A549 (cell line): ENCODE measurements around the gene CT45A9.
"Not testable (repeated sequence)": the region's sequence is repeated elsewhere in the genome, so short reads cannot be mapped to it uniquely, and the experiment has no call there.

ENCODE experiments used
- CHD4 ChIP-seq: fragments of 200-600 bp; sonication (generic); IDR thresholded peaks from 2 replicates; pipeline ENCODE4 v1.6.1; 2016; ENCODE audit warnings: antibody characterized with exemption, mild to moderate bottlenecking, borderline replicate concordance
- POLR2A ChIP-seq: IDR thresholded peaks from 2 replicates; pipeline ENCODE4 v1.6.1; 2012; ENCODE audit warnings: mild to moderate bottlenecking, low read length
- RFX5 ChIP-seq: fragments of 450-650 bp; IDR thresholded peaks from 2 replicates; pipeline ENCODE4 v1.7.1; 2014; ENCODE audit warnings: antibody characterized with exemption, mild to moderate bottlenecking, moderate library complexity
- TF ChIP-seq, protein P1 (sequence below): fragments of >200 bp; sonication (Bioruptor Twin); formaldehyde crosslinking; IDR thresholded peaks from 3 replicates; pipeline ENCODE4 v1.5.1; 2016
- TF ChIP-seq, protein P2 (sequence below): fragments of 450-650 bp; IDR thresholded peaks from 2 replicates; pipeline ENCODE4 v1.6.1; 2014; ENCODE audit warnings: antibody characterized with exemption

- not testable (repeated sequence) for TF ChIP-seq POLR2A, RFX5, CHD4
- TF ChIP-seq, protein P1, sequence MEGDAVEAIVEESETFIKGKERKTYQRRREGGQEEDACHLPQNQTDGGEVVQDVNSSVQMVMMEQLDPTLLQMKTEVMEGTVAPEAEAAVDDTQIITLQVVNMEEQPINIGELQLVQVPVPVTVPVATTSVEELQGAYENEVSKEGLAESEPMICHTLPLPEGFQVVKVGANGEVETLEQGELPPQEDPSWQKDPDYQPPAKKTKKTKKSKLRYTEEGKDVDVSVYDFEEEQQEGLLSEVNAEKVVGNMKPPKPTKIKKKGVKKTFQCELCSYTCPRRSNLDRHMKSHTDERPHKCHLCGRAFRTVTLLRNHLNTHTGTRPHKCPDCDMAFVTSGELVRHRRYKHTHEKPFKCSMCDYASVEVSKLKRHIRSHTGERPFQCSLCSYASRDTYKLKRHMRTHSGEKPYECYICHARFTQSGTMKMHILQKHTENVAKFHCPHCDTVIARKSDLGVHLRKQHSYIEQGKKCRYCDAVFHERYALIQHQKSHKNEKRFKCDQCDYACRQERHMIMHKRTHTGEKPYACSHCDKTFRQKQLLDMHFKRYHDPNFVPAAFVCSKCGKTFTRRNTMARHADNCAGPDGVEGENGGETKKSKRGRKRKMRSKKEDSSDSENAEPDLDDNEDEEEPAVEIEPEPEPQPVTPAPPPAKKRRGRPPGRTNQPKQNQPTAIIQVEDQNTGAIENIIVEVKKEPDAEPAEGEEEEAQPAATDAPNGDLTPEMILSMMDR: not testable (repeated sequence)
- TF ChIP-seq, protein P2, sequence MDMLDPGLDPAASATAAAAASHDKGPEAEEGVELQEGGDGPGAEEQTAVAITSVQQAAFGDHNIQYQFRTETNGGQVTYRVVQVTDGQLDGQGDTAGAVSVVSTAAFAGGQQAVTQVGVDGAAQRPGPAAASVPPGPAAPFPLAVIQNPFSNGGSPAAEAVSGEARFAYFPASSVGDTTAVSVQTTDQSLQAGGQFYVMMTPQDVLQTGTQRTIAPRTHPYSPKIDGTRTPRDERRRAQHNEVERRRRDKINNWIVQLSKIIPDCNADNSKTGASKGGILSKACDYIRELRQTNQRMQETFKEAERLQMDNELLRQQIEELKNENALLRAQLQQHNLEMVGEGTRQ: not testable (repeated sequence)
Observed at GRCh38 chrX:135819912-135820311, 51.7 kb downstream of the CT45A9 start, which contains the start of gene CT45A2.
